Activated naive CD4-positive, alpha-beta T cell treated with anti-CD3 and anti-CD28 coated beads, Interleukin-2, amount 50 U/mL, for 24 hours (primary cell): ENCODE results near the gene PRKAR1B.
A peak's percentile ranks its signal among the peaks of the same experiment; 100 is the strongest.
"Not testable (repeated sequence)": the region's sequence is repeated elsewhere in the genome, so short reads cannot be mapped to it uniquely, and the experiment has no call there.

Source experiments
- H3K27ac Mint-ChIP-seq: one replicate; pipeline ENCODE4 v1.8.0; 2021; ENCODE audit warnings: mild to moderate bottlenecking, mixed read lengths
- H3K27me3 Mint-ChIP-seq: one replicate; pipeline ENCODE4 v1.8.0; 2021; ENCODE audit warnings: mixed read lengths
- H3K36me3 Mint-ChIP-seq: one replicate; pipeline ENCODE4 v1.8.0; 2021; ENCODE audit warnings: mixed read lengths
- H3K4me1 Mint-ChIP-seq: one replicate; pipeline ENCODE4 v1.8.0; 2021; ENCODE audit warnings: mixed read lengths
- H3K4me3 Mint-ChIP-seq: one replicate; pipeline ENCODE4 v1.8.0; 2021; ENCODE audit warnings: mild to moderate bottlenecking, mixed read lengths
- H3K9me3 Mint-ChIP-seq: one replicate; pipeline ENCODE4 v1.8.0; 2021; ENCODE audit warnings: mixed read lengths

PRKAR1B gene

GRCh38 chr7:749140-749551 is 22.1 kb upstream of the PRKAR1B start:
- Mint-ChIP-seq H3K4me1 (no peaks in the 10 kb centered on the region), H3K4me3 (no peak overlapping the region), H3K36me3 (peaks cover 7% of the 10 kb centered on the region), H3K27ac (no peak overlapping the region), H3K27me3 (no peaks in the 10 kb centered on the region), H3K9me3 (no peaks in the 10 kb centered on the region)

GRCh38 chr7:748446-748845 is 21.4 kb upstream of the PRKAR1B start:
- H3K27me3 Mint-ChIP-seq, result no peaks in the 10 kb centered on the region
- peaks cover 7% of the 10 kb centered on the region for H3K36me3 Mint-ChIP-seq
- no peak overlapping the region for H3K4me3 Mint-ChIP-seq
- no peaks in the 10 kb centered on the region for H3K9me3 Mint-ChIP-seq
- H3K27ac Mint-ChIP-seq, result no peak overlapping the region
- no peaks in the 10 kb centered on the region for H3K4me1 Mint-ChIP-seq

DNA sequence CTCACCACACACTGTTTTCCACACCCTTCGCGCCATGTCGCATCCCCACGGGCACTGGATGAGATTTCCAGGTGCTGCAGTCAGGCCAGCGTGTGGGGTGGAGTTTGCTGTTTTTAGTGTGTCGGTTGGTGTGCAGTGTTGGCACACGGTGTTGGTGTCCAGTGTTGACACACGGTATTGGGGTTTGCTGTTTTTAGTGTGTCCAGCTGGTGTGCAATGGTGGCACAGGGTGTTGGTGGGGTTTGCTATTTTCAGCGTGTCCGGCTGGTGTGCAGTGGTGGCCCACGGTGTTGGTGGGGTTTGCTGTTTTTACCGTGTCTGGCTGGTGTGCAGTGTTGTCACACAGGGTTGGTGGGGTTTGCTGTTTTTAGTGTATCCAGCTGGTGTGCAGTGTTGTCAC is 20.1 kb upstream of the PRKAR1B start:
- Mint-ChIP-seq H3K27me3 (no peaks in the 10 kb centered on the region), H3K4me1 (no peaks in the 10 kb centered on the region), H3K4me3 (no peak overlapping the region), H3K36me3 (peaks cover 7% of the 10 kb centered on the region), H3K27ac (no peak overlapping the region), H3K9me3 (no peaks in the 10 kb centered on the region)

DNA sequence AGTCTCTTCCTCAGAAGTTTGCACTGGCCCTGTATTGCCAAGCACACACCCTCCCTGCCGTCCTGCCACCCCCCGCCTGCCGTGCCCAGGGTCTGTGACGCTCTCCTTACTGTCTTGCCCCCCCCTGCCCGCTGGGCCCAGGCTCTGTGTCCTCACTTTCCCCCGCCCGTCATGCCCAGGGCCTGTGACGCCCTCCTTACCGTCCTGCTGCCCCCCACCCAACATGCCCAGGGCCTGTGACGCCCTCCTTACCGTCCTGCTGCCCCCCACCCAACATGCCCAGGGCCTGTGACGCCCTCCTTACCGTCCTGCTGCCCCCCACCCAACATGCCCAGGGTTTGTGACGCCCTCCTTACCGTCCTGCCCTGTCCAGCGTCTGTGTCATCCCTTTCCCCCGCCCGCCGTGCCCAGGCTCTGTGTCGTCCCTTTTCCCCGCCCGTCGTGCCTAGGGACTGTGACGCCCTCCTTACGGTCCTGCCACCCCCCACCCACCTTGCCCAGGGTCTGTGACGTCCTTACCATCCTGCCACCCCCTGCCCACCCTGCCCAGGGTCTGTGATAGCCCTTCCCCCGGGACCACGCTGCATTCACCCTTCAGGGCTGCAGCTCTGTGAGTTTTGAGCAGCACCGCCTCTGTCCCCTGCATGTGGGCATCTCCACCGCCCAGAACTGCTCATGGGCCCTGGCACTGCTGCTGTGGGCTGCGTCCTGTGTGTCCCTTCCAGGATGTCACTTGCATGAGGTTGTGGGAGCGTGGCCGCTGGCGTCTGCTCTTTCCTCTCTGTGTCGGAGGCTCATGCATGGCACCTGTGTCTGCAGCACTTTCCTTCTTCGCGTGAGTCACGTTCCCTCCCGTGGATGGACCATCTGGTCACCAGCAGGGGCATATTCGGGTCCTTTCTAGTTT is 19.3 kb upstream of the PRKAR1B start:
- Mint-ChIP-seq H3K27me3 (no peaks in the 10 kb centered on the region), H3K4me1 (no peaks in the 10 kb centered on the region), H3K4me3 (no peak overlapping the region), H3K9me3 (no peaks in the 10 kb centered on the region), H3K36me3 (peaks cover 9% of the 10 kb centered on the region), H3K27ac (no peak overlapping the region)

- H3K27me3 Mint-ChIP-seq, result no peaks in the 10 kb centered on the region
- no peaks in the 10 kb centered on the region for H3K4me1 Mint-ChIP-seq
- no peaks in the 10 kb centered on the region for H3K9me3 Mint-ChIP-seq
- H3K4me3 Mint-ChIP-seq, result no peak overlapping the region
- peak overlapping the region; percentile 35 for H3K27ac Mint-ChIP-seq
- H3K36me3 Mint-ChIP-seq, result peaks cover 9% of the 10 kb centered on the region
Measured at GRCh38 chr7:745431-746154, 18.5 kb upstream of the PRKAR1B start.

DNA sequence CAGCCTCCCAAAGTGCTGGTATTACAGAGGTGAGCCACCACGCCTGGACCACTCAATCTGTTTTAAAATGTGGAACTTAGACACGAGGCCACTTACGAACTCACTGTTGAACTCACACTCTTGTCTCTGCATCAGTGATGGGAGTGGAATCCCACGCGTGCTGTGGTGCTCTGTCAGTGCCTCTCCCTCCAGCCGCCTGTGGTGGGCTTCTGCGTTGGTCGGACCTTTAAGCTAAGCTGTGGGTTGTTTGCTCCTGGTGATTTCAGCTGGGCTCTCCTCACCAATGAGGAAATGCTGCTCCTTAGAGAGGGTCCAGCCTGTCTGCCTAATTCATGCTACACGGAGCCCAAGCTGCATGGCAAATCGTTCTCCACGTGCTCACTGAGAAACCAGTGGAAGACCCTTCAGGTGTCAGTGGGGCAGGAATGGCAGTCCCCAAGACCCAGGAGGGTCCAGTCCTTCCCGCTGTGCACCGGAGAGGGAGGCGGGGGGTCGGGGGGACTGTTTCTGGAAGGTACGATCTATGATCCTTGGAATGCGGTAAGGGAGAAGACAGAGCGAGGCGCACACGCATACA is 17.9 kb upstream of the PRKAR1B start:
- Mint-ChIP-seq H3K9me3 (no peaks in the 10 kb centered on the region), H3K27ac (no peak overlapping the region), H3K4me3 (no peak overlapping the region), H3K27me3 (no peaks in the 10 kb centered on the region), H3K4me1 (no peaks in the 10 kb centered on the region), H3K36me3 (peaks cover 9% of the 10 kb centered on the region)

DNA sequence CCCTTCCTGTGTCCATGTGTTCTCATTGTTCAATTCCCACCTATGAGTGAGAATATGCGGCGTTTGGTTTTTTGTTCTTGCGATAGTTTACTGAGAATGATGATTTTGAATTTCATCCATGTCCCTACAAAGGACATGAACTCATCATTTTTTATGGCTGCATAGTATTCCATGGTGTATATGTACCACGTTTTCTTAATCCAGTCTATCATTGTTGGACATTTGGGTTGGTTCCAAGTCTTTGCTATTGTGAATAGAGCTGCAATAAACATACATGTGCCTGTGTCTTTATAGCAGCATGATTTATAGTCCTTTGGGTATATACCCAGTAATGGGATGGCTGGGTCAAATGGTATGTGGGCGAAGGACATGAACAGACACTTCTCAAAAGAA is 17.0 kb upstream of the PRKAR1B start:
- H3K27ac Mint-ChIP-seq, H3K36me3 Mint-ChIP-seq, H3K4me3 Mint-ChIP-seq, H3K4me1 Mint-ChIP-seq, H3K27me3 Mint-ChIP-seq, H3K9me3 Mint-ChIP-seq: not testable (repeated sequence)

GRCh38 chr7:743341-744127 is 16.5 kb upstream of the PRKAR1B start:
- H3K4me3 Mint-ChIP-seq, H3K36me3 Mint-ChIP-seq: not testable (repeated sequence)

GRCh38 chr7:742791-743190 is 15.7 kb upstream of the PRKAR1B start:
- H3K4me1 Mint-ChIP-seq, result peaks cover 6% of the 10 kb centered on the region
- H3K36me3 Mint-ChIP-seq, result peaks cover 12% of the 10 kb centered on the region
- H3K9me3 Mint-ChIP-seq, result no peaks in the 10 kb centered on the region
- no peak overlapping the region for H3K4me3 Mint-ChIP-seq
- no peak overlapping the region for H3K27ac Mint-ChIP-seq
- H3K27me3 Mint-ChIP-seq, result no peaks in the 10 kb centered on the region

More at GRCh38 chr7:743341-744127, 16.5 kb upstream of the PRKAR1B start:
- not testable (repeated sequence) for H3K27me3 Mint-ChIP-seq, H3K27ac Mint-ChIP-seq, H3K4me1 Mint-ChIP-seq, H3K9me3 Mint-ChIP-seq

DNA sequence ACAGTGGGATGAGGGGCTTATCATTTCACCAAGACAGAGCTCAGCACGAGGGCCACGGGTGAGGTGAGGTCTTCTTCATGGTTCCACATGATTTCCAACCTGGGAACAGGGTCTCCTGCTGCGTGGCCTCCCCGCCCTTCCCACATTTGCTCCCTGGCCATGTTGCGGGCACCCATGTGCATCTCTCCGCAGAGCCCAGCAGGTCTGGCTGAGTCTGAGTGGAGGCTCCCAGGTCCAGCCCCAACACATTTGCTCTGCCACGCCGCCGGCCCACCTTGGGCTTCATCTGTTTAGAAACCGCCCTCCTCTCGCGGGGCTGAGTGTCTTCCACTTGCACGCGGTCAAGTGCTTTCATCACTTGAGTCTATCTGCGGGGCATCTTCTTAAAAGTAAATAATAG is 14.8 kb upstream of the PRKAR1B start:
- Mint-ChIP-seq H3K27me3 (no peaks in the 10 kb centered on the region), H3K9me3 (no peaks in the 10 kb centered on the region), H3K4me3 (no peak overlapping the region), H3K36me3 (peaks cover 13% of the 10 kb centered on the region), H3K4me1 (peaks cover 12% of the 10 kb centered on the region), H3K27ac (no peak overlapping the region)

GRCh38 chr7:741191-741671 is 14.2 kb upstream of the PRKAR1B start:
- Mint-ChIP-seq H3K27ac (no peak overlapping the region), H3K27me3 (no peaks in the 10 kb centered on the region), H3K4me1 (peaks cover 12% of the 10 kb centered on the region), H3K36me3 (peaks cover 13% of the 10 kb centered on the region), H3K9me3 (no peaks in the 10 kb centered on the region), H3K4me3 (no peak overlapping the region)

DNA sequence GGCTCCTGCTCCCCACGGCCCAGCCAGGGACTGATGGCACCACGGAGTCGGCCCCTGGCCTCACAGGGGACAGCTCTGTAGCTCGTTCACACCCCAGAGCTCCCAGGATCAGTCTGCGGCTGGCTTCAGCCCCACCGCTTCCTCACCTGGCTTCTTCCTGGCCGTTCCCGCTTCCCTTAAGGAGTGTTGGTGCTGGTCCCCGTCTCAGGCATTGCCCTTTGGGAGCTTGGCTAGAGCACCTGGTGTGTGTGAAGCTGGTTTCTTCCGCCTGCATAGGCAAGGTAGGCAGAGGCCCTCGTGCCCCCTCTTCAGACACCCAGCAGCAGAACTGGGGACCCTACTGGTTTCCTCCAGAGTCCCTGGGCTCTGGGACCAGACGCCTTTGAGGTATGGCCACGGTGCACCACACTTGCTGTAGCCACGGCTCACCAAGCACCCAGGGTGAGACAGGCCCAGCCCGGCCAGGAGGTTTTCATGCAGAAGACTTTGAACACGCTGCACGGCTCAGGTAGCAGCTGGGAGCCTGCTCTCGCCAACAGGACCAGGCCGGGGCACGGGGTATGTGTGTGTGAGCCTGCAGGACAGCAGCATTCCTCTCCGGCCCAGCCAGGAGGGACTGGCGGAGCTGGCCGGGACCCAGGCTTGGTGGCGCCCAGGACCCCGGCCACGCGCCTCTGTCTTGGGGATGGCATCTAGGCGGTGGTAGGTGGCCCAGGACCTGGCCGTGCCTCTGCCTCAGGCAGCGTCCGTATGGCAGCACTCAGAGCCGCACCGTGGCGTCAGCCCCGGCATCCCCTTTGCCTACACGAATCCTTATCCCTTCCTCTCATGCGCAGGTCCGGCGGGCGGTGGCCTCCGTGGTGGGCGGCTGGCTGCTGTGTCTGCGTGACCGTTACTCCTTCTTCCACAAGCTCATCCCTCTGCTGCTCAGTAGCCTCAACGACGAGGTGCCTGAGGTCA is 13.2 kb upstream of the PRKAR1B start:
- H3K4me1 Mint-ChIP-seq, result peaks cover 12% of the 10 kb centered on the region
- H3K27ac Mint-ChIP-seq, result no peak overlapping the region
- no peak overlapping the region for H3K4me3 Mint-ChIP-seq
- peaks cover 10% of the 10 kb centered on the region for H3K36me3 Mint-ChIP-seq
- H3K9me3 Mint-ChIP-seq, result no peaks in the 10 kb centered on the region
- H3K27me3 Mint-ChIP-seq, result no peaks in the 10 kb centered on the region

DNA sequence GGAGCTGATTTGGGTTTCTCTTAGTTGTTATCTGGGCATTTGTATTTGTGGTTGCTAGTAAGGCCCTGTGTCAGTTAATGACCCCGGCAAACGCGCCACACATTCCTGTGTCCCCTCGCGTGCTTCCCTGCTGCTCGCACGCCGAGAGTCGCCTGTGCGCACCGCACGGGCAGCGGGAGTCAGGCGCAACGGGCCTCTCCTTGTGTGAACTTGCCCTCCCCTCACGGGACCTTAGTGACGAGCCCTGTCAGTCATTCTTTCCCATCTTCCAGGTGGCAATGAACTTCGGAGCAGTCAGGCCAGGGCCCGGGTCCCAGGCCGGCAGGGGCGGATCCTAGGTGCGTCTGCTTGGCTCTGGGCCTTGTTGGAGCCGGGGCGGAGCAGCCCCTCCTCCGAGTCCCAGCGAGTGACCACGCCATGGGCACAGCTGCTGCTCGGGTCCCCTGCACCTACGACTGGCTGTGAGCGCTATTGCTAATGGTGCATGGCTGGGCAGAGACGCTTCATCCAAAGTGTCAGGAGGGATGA is 12.4 kb upstream of the PRKAR1B start:
- H3K27ac Mint-ChIP-seq, result no peak overlapping the region
- no peaks in the 10 kb centered on the region for H3K9me3 Mint-ChIP-seq
- H3K4me1 Mint-ChIP-seq, result peaks cover 12% of the 10 kb centered on the region
- H3K4me3 Mint-ChIP-seq, result no peak overlapping the region
- peaks cover 9% of the 10 kb centered on the region for H3K36me3 Mint-ChIP-seq
- H3K27me3 Mint-ChIP-seq, result no peaks in the 10 kb centered on the region

DNA sequence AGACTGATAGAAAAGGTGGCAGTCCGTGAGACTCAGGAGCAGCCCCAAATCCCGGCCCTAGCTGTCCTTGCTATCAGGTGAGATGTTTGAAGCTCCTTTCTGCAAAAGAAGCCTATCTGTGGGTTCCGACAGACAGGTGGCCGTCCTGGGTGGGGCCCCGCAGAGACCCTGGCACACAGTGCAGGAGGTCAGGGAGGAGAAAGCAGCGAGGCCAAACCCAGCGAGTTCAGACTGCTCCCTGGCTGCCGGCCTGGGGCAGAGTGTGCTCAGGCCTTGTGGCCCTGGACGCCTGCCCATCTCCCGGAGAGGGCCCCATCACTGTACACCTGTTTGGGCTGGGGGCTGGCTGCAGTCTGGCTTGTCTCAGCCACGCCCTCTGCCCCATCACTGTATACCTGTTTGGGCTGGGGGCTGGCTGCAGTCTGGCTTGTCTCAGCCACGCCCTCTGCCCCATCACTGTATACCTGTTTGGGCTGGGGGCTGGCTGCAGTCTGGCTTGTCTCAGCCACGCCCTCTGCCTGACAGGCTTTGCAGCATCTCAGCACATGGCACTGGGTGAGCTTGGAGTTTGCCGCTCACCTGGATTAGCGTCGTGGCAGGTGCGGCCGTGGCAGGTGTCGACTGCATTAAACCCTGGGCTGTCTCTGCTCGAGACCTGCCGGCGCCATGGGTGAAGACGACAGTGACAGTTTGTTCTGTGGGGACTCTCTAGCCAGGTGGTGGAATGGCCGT is 11.8 kb upstream of the PRKAR1B start:
- Mint-ChIP-seq H3K27ac (no peak overlapping the region), H3K4me3 (no peak overlapping the region), H3K27me3 (no peaks in the 10 kb centered on the region), H3K36me3 (peaks cover 9% of the 10 kb centered on the region), H3K4me1 (peaks cover 12% of the 10 kb centered on the region), H3K9me3 (no peaks in the 10 kb centered on the region)
